ENCODE data around the gene RPS6KA3.
"Not testable (repeated sequence)": the region's sequence is repeated elsewhere in the genome, so short reads cannot be mapped to it uniquely, and the experiment has no call there.

The RPS6KA3 gene

DNA sequence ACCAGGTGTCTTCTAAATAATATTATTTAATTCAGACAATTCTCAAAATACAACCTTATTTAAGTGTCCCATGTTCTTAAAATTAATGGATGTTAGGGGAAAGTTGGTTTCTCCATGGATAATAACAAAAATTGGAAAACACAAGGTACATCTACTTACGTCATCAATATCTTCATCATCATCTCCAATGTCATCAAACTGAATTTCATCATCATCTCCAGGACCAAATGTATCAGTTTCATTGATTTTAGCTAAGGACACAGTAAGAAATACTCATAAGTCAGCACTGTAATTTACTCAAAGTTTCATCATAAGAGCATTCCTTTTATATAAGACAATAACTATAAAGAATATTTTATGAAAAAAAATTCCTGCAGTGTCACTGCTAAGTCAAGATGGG lies 136.4 kb downstream of the RPS6KA3 start:
- Histone ChIP-seq H2BK12ac (ENCODE audit: low read length) (no peak overlapping the region), H3K4me3 (ENCODE audit: low read length in 2 of 2) (no peak overlapping the region), H2AFZ (ENCODE audit: low read length) (no peak overlapping the region), H3K27me3 (ENCODE audit: control insufficient read depth in 3 of 3, insufficient read depth in 3 of 3, low read depth in 1 of 3, low read length in 3 of 3) (no peaks in the 10 kb centered on the region), H2BK120ac (ENCODE audit: low read depth, low read length) (no peak overlapping the region), H3K27ac (replicated peaks; ENCODE audit: low read length) (no peak overlapping the region), H3K4ac (ENCODE audit: low read length) (no peak overlapping the region), H3K9ac (ENCODE audit: low read depth, low read length, poor library complexity) (no peak overlapping the region), H3K14ac (ENCODE audit: low read length) (no peak overlapping the region), H3K4me1 (ENCODE audit: control insufficient read depth in 2 of 2, insufficient read depth in 1 of 2, low read depth in 1 of 2, low read length in 2 of 2) (no peaks in the 10 kb centered on the region), H4K91ac (ENCODE audit: low read depth, low read length, poor library complexity) (no peak overlapping the region), H3K79me1 (ENCODE audit: low read depth, low read length) (no peaks in the 10 kb centered on the region), H2BK15ac (ENCODE audit: low read length) (no peak overlapping the region), H3K4me2 (ENCODE audit: insufficient read depth, low read length, poor library complexity, severe bottlenecking) (no peak overlapping the region), H3K23ac (ENCODE audit: low read depth, low read length, poor library complexity) (no peak overlapping the region), H2BK5ac (ENCODE audit: low read length) (no peak overlapping the region), H2AK5ac (ENCODE audit: low read depth, low read length) (no peak overlapping the region), H3K18ac (ENCODE audit: low read length) (no peak overlapping the region), H3K36me3 (replicated peaks in 1 of 2; ENCODE audit: control insufficient read depth in 2 of 2, insufficient read depth in 2 of 2, low read length in 2 of 2) (peaks cover 0 to 71% of the 10 kb centered on the region in 2 donors), H3K9me3 (replicated peaks in 1 of 2; ENCODE audit: control insufficient read depth in 2 of 2, insufficient read depth in 1 of 2, low read depth in 1 of 2, low read length in 2 of 2) (no peaks in the 10 kb centered on the region), H4K8ac (ENCODE audit: low read depth, low read length) (no peak overlapping the region)
- no CpG with 5 or more reads among the region's 1 CpG for WGBS, 2 donors (ENCODE audit: extremely low coverage in 2 of 2, insufficient read length in 2 of 2, insufficient replicate concordance in 1 of 2)
- DNase-seq (ENCODE audit: low spot score): no peak

DNA sequence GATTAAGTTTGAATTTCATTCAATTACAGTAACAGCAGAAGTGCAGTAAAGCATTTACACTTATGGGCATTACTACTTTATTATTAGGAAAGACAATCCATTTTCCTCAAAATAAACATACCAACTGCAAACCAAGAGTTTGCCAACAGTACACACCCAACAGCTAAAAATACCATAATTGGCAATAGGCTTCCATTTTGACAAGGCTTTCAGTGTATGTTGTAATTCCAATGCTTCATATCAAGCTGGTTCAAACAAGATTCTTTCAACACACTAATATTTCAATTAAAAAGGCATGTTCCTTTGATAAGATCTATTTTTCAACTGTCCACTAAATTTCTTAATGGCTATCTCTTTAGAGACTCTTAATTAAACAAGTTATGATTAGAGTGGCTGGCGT lies 137.2 kb downstream of the RPS6KA3 start:
- Histone ChIP-seq H2BK120ac (ENCODE audit: low read depth, low read length) (no peak overlapping the region), H3K4me2 (ENCODE audit: insufficient read depth, low read length, poor library complexity, severe bottlenecking) (no peak overlapping the region), H3K14ac (ENCODE audit: low read length) (no peak overlapping the region), H3K18ac (ENCODE audit: low read length) (no peak overlapping the region), H3K4ac (ENCODE audit: low read length) (no peak overlapping the region), H3K27ac (replicated peaks; ENCODE audit: low read length) (no peak overlapping the region), H2BK15ac (ENCODE audit: low read length) (no peak overlapping the region), H3K27me3 (ENCODE audit: control insufficient read depth in 3 of 3, insufficient read depth in 3 of 3, low read depth in 1 of 3, low read length in 3 of 3) (no peaks in the 10 kb centered on the region), H3K36me3 (replicated peaks in 1 of 2; ENCODE audit: control insufficient read depth in 2 of 2, insufficient read depth in 2 of 2, low read length in 2 of 2) (peaks cover 0 to 70% of the 10 kb centered on the region in 2 donors), H2BK12ac (ENCODE audit: low read length) (no peak overlapping the region), H2BK5ac (ENCODE audit: low read length) (no peak overlapping the region), H4K91ac (ENCODE audit: low read depth, low read length, poor library complexity) (no peak overlapping the region), H3K9ac (ENCODE audit: low read depth, low read length, poor library complexity) (no peak overlapping the region), H2AK5ac (ENCODE audit: low read depth, low read length) (no peak overlapping the region), H3K79me1 (ENCODE audit: low read depth, low read length) (no peaks in the 10 kb centered on the region), H3K4me1 (ENCODE audit: control insufficient read depth in 2 of 2, insufficient read depth in 1 of 2, low read depth in 1 of 2, low read length in 2 of 2) (no peaks in the 10 kb centered on the region), H4K8ac (ENCODE audit: low read depth, low read length) (no peak overlapping the region), H3K23ac (ENCODE audit: low read depth, low read length, poor library complexity) (no peak overlapping the region), H3K4me3 (ENCODE audit: low read length in 2 of 2) (no peak overlapping the region), H3K9me3 (replicated peaks in 1 of 2; ENCODE audit: control insufficient read depth in 2 of 2, insufficient read depth in 1 of 2, low read depth in 1 of 2, low read length in 2 of 2) (no peaks in the 10 kb centered on the region), H2AFZ (ENCODE audit: low read length) (no peak overlapping the region)
- no CpG with 5 or more reads among the region's 1 CpG for WGBS, 2 donors (ENCODE audit: extremely low coverage in 2 of 2, insufficient read length in 2 of 2, insufficient replicate concordance in 1 of 2)
- no peak for DNase-seq (ENCODE audit: low spot score)

DNA sequence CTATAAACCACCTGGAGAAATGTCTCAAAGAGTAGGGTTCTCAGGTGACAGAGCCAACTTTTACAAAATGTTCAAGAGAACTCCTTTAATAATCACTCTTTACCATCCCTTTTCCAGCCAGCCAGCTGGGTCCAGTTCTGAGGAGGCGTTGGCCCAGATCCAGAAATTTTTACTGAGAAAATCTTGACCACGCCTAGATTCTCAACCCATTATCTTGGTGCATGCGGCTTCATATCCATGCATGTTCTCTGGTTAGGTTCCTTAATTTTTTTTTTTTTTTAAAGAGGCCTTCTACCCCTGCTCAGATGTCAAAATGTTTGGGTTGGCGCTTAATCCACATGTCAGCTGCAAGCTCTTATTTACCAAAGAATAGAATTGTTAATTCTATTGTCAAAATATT lies 138.0 kb downstream of the RPS6KA3 start:
- no peak for DNase-seq (ENCODE audit: low spot score)
- Histone ChIP-seq H3K36me3 (replicated peaks in 1 of 2; ENCODE audit: control insufficient read depth in 2 of 2, insufficient read depth in 2 of 2, low read length in 2 of 2) (peaks cover 0 to 72% of the 10 kb centered on the region in 2 donors), H3K27ac (replicated peaks; ENCODE audit: low read length) (no peak overlapping the region), H3K9ac (ENCODE audit: low read depth, low read length, poor library complexity) (no peak overlapping the region), H2BK15ac (ENCODE audit: low read length) (no peak overlapping the region), H2AFZ (ENCODE audit: low read length) (no peak overlapping the region), H3K18ac (ENCODE audit: low read length) (no peak overlapping the region), H3K4me3 (ENCODE audit: low read length in 2 of 2) (no peak overlapping the region), H3K23ac (ENCODE audit: low read depth, low read length, poor library complexity) (no peak overlapping the region), H3K4me1 (ENCODE audit: control insufficient read depth in 2 of 2, insufficient read depth in 1 of 2, low read depth in 1 of 2, low read length in 2 of 2) (no peaks in the 10 kb centered on the region), H3K4ac (ENCODE audit: low read length) (no peak overlapping the region), H3K27me3 (ENCODE audit: control insufficient read depth in 3 of 3, insufficient read depth in 3 of 3, low read depth in 1 of 3, low read length in 3 of 3) (no peaks in the 10 kb centered on the region), H3K9me3 (replicated peaks in 1 of 2; ENCODE audit: control insufficient read depth in 2 of 2, insufficient read depth in 1 of 2, low read depth in 1 of 2, low read length in 2 of 2) (no peaks in the 10 kb centered on the region), H3K4me2 (ENCODE audit: insufficient read depth, low read length, poor library complexity, severe bottlenecking) (no peak overlapping the region), H2BK5ac (ENCODE audit: low read length) (no peak overlapping the region), H3K14ac (ENCODE audit: low read length) (no peak overlapping the region), H4K91ac (ENCODE audit: low read depth, low read length, poor library complexity) (no peak overlapping the region), H3K79me1 (ENCODE audit: low read depth, low read length) (no peaks in the 10 kb centered on the region), H2BK120ac (ENCODE audit: low read depth, low read length) (no peak overlapping the region), H2AK5ac (ENCODE audit: low read depth, low read length) (no peak overlapping the region), H4K8ac (ENCODE audit: low read depth, low read length) (no peak overlapping the region), H2BK12ac (ENCODE audit: low read length) (no peak overlapping the region)
- WGBS, 2 donors (ENCODE audit: extremely low coverage in 2 of 2, insufficient read length in 2 of 2, insufficient replicate concordance in 1 of 2): no CpG with 5 or more reads among the region's 4 CpGs

GRCh38 chrX:20127440-20127839 lies 139.3 kb downstream of the RPS6KA3 start:
- H3K27me3 ChIP-seq (ENCODE audit: control insufficient read depth in 3 of 3, insufficient read depth in 3 of 3, low read depth in 1 of 3, low read length in 3 of 3); H3K4me2 ChIP-seq (ENCODE audit: insufficient read depth, low read length, poor library complexity, severe bottlenecking); H3K14ac ChIP-seq (ENCODE audit: low read length); H4K8ac ChIP-seq (ENCODE audit: low read depth, low read length); H2BK12ac ChIP-seq (ENCODE audit: low read length); H3K27ac ChIP-seq (replicated peaks; ENCODE audit: low read length); H3K18ac ChIP-seq (ENCODE audit: low read length); H3K9me3 ChIP-seq (replicated peaks in 1 of 2; ENCODE audit: control insufficient read depth in 2 of 2, insufficient read depth in 1 of 2, low read depth in 1 of 2, low read length in 2 of 2); H3K4ac ChIP-seq (ENCODE audit: low read length); H2BK120ac ChIP-seq (ENCODE audit: low read depth, low read length); H3K9ac ChIP-seq (ENCODE audit: low read depth, low read length, poor library complexity); H3K4me3 ChIP-seq (ENCODE audit: low read length in 2 of 2); DNase-seq (ENCODE audit: low spot score); H3K4me1 ChIP-seq (ENCODE audit: control insufficient read depth in 2 of 2, insufficient read depth in 1 of 2, low read depth in 1 of 2, low read length in 2 of 2); H2BK15ac ChIP-seq (ENCODE audit: low read length); H3K23ac ChIP-seq (ENCODE audit: low read depth, low read length, poor library complexity); H3K79me1 ChIP-seq (ENCODE audit: low read depth, low read length); H2AK5ac ChIP-seq (ENCODE audit: low read depth, low read length); H2AFZ ChIP-seq (ENCODE audit: low read length); H2BK5ac ChIP-seq (ENCODE audit: low read length); H4K91ac ChIP-seq (ENCODE audit: low read depth, low read length, poor library complexity): not testable (repeated sequence)
- peaks cover 0 to 59% of the 10 kb centered on the region in 2 donors for H3K36me3 ChIP-seq (replicated peaks in 1 of 2; ENCODE audit: control insufficient read depth in 2 of 2, insufficient read depth in 2 of 2, low read length in 2 of 2)
- no CpG with 5 or more reads among the region's 3 CpGs for WGBS, 2 donors (ENCODE audit: extremely low coverage in 2 of 2, insufficient read length in 2 of 2, insufficient replicate concordance in 1 of 2)
